Stimulated activated CD4-positive, alpha-beta T cell treated with anti-CD3 and anti-CD28 coated beads, Interleukin-2, amount 100 ng/mL, for 48 hours (primary cell): ENCODE measurements around the gene MANEAL.

Source experiments
- DNase-seq, 2 donors: peaks; one replicate each; pipeline ENCODE4 v3.0.0-alpha.2; 2020

The MANEAL gene

DNA sequence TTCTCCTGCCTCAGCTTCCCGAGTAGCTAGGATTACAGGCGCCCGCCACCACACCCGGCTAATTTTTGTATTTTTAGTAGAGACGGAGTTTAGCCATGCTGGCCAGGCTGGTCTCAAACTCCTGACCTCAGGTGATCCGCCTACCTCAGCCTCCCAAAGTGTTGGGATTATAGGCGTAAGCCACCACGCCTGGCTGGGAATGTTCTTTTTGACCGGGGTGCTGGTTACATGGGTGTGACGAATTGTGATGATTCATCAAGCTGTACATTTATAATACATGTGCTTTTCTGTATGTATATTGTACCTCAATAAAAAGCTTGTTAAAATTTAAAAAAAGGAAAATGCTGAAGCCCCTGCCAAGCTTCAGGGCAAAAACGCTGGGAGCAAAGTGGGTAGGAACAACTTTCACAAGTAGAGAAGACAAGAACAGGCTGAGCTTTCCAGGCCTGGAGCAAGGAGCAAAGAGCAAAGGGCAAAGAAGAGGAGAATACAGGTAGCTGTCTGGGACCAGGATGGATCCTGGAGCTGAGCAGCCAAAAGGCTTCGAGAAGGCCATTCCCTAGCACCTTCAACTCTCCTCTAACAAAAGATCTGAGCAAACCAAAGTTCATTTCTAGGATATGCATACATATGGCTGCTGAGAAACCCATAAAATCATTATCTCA, 34.9 kb downstream of the MANEAL start:
- no peak for DNase-seq

DNA sequence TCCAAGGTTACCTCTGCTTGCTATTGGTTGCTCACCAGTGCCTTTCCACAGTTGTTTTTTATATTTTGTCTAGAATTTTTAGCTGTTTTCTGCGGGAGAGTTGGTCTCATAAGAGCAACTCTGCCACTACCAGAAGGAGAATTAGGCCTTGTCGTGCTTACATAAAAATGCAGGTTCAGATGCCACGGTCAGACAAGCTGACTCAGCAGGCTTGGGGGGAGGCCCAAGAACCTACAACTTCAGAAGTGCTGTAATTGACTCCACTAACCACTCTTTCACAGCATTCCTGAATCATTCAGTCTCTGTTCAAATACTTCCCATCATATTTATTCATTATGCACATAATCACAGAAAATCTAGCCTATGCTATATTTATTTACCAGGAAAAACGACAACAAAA, 37.5 kb downstream of the MANEAL start:
- no peak for DNase-seq

DNA sequence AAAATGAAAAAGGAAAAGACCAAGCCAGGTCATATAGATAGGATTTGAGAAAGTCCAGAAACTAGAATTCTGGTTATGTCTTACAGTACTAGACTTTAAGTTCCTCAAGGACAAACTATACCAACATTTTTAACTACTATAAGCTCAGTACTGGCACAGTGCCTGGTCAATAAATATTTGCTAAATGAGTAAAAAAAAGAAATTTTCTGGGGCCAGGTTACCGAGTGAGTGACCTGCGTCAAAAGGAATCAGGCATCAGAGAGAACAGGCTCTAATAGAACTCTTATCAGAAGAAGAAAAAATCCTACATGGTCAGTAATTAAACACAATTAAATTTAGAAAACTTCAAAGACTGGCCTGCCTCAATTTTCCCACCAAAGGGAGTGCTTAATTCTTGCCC, 38.2 kb downstream of the MANEAL start:
- no peak for DNase-seq

DNA sequence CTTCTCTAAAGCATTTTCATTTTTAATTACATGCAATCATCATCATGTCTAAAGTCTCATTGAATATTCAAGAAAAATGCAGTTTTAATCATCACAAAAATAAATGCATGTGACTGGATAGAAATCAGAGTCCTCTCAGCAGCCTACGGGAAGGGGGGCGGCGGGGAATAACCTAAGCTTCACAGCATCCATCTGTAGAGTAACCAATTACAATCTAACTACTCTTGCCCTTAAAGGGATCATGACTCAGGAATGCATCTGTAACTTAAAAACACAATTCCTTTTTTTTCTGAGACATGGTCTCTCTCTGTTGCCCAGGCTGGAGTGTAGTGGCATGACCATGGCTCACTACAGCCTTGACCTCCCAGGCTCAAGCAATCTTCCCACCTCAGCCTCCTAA, 43.1 kb downstream of the MANEAL start:
- DNase-seq = no peak

DNA sequence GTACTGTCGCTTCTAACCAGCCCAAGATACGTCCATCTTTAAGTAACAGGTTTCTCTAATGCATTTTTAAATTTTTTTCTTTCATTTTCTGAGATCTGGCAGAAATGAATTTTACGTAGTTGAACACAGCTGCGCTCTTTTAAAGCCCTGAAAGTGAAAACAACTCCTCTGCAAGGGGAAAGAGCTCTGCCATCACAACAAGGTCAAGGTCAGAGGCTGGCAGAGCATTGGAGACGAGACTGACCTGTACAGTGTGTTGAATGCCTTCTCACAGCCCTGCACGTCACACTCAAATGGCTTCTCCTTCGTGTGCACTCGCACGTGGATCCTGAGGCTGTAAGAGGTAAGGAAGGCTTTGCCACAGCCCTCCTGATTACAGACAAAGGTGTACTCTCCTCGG, 46.0 kb downstream of the MANEAL start:
- DNase-seq = no peak

DNA sequence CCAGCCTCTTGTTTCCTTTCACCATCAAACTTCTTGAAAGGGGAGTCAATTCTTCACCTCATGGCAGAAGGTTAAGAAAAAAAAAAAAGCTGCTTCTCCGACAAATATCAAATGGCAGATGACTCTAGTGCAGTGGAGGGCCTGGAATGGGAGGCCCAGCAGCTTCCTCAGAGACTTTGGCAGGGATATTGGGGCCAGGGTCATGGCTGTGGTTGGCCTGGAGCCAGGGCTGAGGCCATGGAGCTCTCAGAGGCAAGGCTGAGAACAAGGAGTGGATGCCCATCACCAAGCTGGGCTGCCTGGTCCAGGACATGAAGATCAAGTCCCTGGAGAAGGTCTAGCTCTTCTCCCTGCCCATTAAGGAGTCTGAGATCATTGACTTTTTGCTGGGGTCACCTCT, 47.1 kb downstream of the MANEAL start:
- no peak for DNase-seq

DNA sequence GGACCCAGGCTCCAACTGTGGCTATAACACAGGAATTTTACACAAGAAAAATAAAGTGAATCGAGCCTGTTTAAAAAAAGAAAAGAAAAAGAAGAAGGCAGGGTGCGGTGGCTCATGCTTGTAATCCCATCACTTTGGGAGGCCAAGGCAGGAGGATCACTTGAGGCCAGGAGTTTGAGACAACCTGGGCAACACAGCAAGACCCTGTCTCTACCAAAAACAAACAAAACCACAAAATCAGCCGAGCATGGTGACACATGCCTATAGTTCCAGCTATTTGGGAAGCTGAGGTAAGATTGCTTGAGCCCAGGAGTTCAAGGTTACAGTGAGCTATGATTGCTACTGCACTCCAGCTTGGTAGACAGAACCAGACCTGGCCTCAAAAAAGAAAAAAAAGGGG, 48.0 kb downstream of the MANEAL start:
- no peak for DNase-seq

DNA sequence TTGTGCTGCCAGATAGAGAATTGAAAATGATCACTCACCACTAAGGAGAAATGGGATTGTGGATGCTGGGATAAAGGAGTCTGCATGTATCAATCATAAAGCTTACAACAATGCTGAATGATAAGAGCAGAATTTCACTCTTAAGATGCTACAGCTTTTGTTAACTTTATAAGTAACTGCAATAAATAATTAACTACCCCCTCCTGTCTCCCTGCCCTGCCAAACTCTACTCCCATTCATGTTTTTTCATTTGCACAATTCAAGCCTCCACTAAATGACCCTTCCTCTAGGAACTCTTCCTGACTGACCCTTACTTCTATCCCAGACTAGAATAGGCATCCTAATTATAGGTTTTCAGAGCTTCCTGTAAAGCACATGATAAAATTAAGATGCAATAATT, 50.9 kb downstream of the MANEAL start:
- no peak for DNase-seq

DNA sequence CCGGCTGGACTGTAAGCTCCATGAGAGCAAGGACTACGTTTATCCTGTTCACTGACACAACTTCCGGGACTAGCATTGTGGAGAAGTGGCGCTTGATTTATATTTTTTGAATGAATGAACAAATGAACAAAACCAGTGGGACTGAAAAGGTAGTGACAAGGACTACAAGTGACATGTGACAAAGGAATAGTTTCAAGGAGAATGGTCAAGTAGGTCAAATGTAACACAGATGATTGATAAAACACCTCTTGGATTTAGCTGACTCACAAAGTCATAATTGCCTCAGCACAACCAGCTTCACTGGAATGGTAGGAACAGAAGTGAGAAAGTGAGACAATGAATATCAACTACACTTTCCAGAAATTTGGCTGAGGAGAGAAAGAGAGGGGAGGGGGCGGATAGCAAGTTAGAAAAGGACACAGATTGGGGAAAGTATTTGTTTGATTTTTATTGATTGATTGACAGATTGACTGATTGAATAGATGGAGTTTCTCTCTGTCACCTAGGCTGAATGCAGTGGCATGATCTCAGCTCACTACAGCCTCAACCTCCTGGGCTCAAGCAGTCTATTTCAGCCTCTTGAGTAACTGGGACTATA, 51.5 kb downstream of the MANEAL start:
- no peak for DNase-seq

DNA sequence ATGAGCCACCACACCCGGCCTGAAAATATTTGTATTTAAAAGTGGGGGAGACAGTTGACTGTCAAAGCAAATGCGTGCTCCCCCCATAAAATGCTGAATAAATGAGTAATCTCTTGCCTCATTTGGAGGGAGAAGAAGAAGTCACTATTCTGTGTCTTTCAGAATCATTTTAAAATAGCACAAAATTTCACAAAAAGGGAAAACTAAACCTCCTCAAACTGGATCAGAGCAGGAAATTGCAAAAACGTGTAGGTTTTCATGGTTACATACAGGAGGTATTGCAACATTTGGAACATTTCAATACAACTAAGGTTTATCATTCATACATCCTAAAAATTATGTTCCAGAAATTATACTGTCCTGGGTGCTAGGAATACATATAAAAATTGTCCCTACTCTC, 52.1 kb downstream of the MANEAL start:
- no peak for DNase-seq

DNA sequence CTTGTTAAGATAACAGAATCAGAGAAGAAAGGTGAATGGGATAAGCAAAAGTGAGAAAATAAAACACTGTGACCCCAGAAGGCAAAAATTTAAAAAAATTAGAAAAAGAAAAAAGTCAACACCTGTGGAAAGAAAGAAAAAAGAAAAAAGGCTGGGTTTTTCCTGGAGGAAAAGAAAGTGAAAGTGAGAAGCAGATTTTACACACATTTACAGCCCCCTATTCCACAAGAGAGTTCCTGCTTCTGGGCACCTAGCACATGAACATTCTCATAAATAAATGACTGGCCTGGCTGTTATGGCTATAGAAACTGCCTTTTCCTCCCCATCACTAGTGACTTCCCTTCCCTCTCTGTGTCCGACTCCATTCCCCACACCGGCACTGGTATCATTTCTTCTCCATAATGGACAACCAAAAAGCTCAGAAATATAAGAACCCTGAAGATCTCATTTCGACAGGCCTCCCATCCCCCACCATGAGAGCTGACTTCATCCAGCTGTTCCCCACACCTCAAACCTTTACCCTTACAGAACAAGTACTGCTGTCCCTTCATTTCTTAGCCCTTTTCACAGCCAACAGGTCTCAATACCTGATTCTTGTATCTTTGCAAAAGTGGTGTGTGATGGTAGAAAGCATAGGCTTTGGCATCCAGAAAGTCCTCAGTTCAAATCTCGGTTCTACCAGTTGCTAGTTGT, 53.1 kb downstream of the MANEAL start:
- DNase-seq = no peak

DNA sequence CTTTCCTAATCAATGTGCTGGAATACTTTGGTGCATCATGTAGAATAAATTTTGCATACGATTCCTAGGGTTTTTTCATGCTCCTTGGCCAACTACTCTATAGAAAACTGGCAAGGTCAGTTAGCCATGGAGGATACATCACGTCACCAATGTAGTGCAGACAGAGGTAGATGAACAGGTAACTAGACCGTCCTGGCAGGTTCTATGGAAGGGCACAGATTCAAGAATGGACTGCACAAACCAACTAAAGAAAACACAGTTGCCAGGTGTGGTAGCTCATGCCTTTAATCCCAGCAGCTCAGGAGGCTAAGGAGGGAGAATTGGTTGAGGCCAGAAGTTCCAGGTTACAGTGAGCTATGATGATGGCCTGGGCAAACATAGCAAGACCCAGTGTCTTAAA, 55.8 kb downstream of the MANEAL start:
- no peak for DNase-seq

DNA sequence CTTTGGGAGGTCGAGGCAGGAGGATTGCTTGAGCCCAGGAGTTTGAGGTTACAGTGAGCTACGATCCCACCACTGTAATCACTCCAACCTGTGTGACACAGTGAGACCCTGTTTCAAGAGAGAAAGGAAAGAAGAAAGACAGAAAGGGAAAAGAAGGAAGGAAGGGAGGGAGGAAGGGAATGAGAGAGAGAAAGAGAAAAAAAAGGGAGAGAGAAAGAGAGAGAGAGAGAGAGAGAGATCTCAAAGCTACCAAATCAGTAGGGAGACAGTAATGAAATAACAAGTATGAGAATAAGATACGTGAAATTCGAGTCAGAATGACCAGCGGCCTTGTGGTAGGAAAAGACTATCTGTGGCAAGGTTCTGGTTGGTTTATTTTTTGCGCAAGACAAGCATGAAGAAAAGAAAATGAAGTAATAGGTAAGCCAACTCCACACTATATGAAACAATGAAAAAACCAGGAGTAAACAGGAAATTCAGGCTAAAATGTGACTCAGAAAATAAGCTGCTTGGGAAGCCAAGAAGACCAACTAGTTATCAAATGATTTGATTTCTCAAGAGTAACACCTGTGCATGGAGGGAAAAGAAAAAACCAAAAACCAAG, 56.8 kb downstream of the MANEAL start:
- DNase-seq = no peak
